Cardiac fibroblast (primary cell): ENCODE data around the gene SESTD1.
"Not testable (repeated sequence)": the region's sequence is repeated elsewhere in the genome, so short reads cannot be mapped to it uniquely, and the experiment has no call there.

Source experiments
- DNase-seq, 2 donors: peaks; one replicate each; pipeline versions ENCODE4 v3.0.0 to v3.0.0-alpha.2; 2010; ENCODE audit warnings: low read depth in 2 of 2
- H3K4me3 ChIP-seq, 2 donors: replicated peaks in 1 of 2; 1 replicate in 1 of 2; 2 replicates in 1 of 2; pipeline ENCODE4 v1.5.1; 2011; ENCODE audit warnings: low read depth in 2 of 2, low read length in 2 of 2, mild to moderate bottlenecking in 2 of 2, moderate library complexity in 1 of 2
- CTCF ChIP-seq: IDR thresholded peaks from one replicate; pipeline ENCODE4 v1.5.1; 2011; ENCODE audit warnings: low read depth, mild to moderate bottlenecking, low read length, inconsistent platforms

Gene SESTD1

GRCh38 chr2:179211355-179211754, 53.3 kb downstream of the SESTD1 start:
- DNase-seq = no peak
- H3K4me3 ChIP-seq = no peak overlapping the region
- TF ChIP-seq CTCF = no peak

- not testable (repeated sequence) for DNase-seq, H3K4me3 ChIP-seq
Observed at GRCh38 chr2:179208277-179208676, 56.4 kb downstream of the SESTD1 start.

GRCh38 chr2:179207047-179207446, 57.6 kb downstream of the SESTD1 start:
- no peak for TF ChIP-seq CTCF
- no peak overlapping the region for H3K4me3 ChIP-seq
- DNase-seq = no peak

GRCh38 chr2:179201869-179202268, 62.8 kb downstream of the SESTD1 start:
- TF ChIP-seq CTCF = no peak
- no peak overlapping the region for H3K4me3 ChIP-seq
- peak; percentile 21 to 61 for DNase-seq

GRCh38 chr2:179195926-179196590, 68.6 kb downstream of the SESTD1 start:
- DNase-seq, H3K4me3 ChIP-seq: not testable (repeated sequence)

- no peak overlapping the region for H3K4me3 ChIP-seq
- DNase-seq = no peak
- no peak for TF ChIP-seq CTCF
Observed at GRCh38 chr2:179195141-179195540, 69.5 kb downstream of the SESTD1 start.

- TF ChIP-seq CTCF = no peak
- DNase-seq = no peak
- H3K4me3 ChIP-seq = no peak overlapping the region
Observed at GRCh38 chr2:179193759-179194394, 70.8 kb downstream of the SESTD1 start.

- TF ChIP-seq CTCF = no peak
- DNase-seq = no peak
- H3K4me3 ChIP-seq = no peak overlapping the region
Observed at GRCh38 chr2:179191110-179191509, 73.5 kb downstream of the SESTD1 start.
